Heart left ventricle (tissue), 13 donors: ENCODE measurements around the gene DACT1.

Experiments used
- CTCF ChIP-seq, 12 donors: fragments of 200-600 bp; sonication (generic) in 4 of 12; IDR thresholded peaks; one replicate each; pipeline versions ENCODE4 v1.5.0 to v1.8.0; 2018 to 2022; ENCODE audit warnings: antibody characterized with exemption in 12 of 12, mild to moderate bottlenecking in 5 of 12
- POLR2A ChIP-seq, 2 donors: fragments of 450-650 bp; IDR thresholded peaks; one replicate each; pipeline ENCODE4 v1.6.1; 2017; ENCODE audit warnings: antibody characterized with exemption in 2 of 2, mild to moderate bottlenecking in 2 of 2, moderate library complexity in 2 of 2
- donor health status: ischemic (EF 13 %, LVEDD 7.1; RV severe dilation, severe dysfunction).
- donor health status: DM: no; HTN: yes; CAD: no.
- donor health status: DM: no; HTN: no; CAD: no.
- donor health status: ischemic (EF 25% LVEDD 6.9; RV normal size, moderate dysfunction).
- donor health status: ischemic (EF 25% LVEDD 5.7; RV mildly dilated, moderate dysfunction).
- donor health status: ischemic (EF 35%, LVEDD 5.7; RV mildly dilated, moderate dysfunction).
- donor health status: nonischemic (EF 11% LVEDD 7.7; RV severe dilation, severe dysfunction).
- donor health status: DM: yes; HTN: yes; CAD: no.
- donor health status: PGD.
- donor health status: ischemic (EF 29% LVEDD 5.4; RV normal size, mild dysfunction).
- donor health status: nonischemic (EF 23%, LVEDD 6.1; RV moderate dilation, normal function).

- TF ChIP-seq CTCF (IDR thresholded peaks at IDR 0.05), result no peak
- no peak for TF ChIP-seq POLR2A (IDR thresholded peaks at IDR 0.05)
These were observed 752 bp downstream of the DACT1 start for GRCh38 chr14:58638231-58639197.
